ENCODE measurements around the gene TPPP2. TPM values are rescaled to one million over a fixed set of nuclear protein-coding genes. Genes with fewer than 3 reads are reported as not detected.

The TPPP2 gene
- total RNA-seq, 1 experiment from 2014 or later = not detected

DNA sequence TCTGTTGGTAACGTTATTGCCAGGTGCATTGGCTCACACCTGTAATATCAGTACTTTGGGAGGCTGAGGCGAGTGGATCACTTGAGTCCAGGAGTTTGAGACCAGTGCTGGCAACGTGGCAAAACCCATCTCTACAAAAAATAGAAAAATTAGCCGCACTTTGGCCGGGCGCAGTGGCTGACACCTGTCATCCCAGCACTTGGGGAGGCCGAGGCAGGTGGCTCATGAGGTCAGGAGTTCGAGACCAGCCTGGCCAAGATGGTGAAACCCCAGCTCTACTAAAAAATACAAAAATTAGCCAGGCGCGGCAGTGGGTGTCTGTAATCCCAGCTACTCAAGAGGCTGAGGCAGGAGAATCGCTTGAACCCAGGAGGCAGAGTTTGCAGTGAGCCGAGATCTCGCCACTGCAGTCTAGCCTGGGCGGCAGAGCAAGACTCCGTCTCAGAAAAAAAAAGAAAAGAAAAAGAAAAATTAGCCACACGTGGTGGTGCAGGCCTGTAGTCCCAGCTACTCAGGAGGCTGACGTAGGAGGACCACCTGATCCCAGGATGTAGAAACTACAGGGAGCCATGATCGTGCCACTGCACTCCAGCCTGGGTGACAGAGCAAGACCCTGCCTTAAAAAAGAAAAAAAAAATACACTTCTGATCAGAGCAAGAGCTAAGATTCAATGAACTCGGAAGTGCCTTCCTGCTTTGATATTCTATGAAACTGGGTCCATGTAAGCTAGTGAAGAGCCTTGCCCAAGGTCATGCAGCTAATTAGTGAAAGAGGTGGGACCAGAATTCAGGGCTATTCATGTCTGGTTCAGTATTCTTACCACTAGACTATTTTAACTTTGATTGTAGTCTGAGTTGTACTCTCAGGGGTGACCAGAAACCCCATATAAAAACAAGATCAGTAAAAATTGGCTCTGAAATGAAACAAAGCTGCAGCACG, 23.4 kb downstream of the TPPP2 start:
- intact Hi-C loops (cut with micrococcal nuclease; ENCODE audit: unreplicated experiment) (no loop called here), in situ Hi-C loops (cut with HindIII; ENCODE audit: low pct_unique_long_range_greater_than_20kb, low sequenced_read_pairs) (no loop called here)
- POLR2A ChIA-PET = no interaction called here
- TF ChIP-seq, protein P1, sequence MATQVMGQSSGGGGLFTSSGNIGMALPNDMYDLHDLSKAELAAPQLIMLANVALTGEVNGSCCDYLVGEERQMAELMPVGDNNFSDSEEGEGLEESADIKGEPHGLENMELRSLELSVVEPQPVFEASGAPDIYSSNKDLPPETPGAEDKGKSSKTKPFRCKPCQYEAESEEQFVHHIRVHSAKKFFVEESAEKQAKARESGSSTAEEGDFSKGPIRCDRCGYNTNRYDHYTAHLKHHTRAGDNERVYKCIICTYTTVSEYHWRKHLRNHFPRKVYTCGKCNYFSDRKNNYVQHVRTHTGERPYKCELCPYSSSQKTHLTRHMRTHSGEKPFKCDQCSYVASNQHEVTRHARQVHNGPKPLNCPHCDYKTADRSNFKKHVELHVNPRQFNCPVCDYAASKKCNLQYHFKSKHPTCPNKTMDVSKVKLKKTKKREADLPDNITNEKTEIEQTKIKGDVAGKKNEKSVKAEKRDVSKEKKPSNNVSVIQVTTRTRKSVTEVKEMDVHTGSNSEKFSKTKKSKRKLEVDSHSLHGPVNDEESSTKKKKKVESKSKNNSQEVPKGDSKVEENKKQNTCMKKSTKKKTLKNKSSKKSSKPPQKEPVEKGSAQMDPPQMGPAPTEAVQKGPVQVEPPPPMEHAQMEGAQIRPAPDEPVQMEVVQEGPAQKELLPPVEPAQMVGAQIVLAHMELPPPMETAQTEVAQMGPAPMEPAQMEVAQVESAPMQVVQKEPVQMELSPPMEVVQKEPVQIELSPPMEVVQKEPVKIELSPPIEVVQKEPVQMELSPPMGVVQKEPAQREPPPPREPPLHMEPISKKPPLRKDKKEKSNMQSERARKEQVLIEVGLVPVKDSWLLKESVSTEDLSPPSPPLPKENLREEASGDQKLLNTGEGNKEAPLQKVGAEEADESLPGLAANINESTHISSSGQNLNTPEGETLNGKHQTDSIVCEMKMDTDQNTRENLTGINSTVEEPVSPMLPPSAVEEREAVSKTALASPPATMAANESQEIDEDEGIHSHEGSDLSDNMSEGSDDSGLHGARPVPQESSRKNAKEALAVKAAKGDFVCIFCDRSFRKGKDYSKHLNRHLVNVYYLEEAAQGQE (IDR thresholded peaks at IDR 0.05; ENCODE audit: insufficient read depth in 1 of 2, low read depth in 2 of 2, low read length in 1 of 2) = no peak
- TF ChIP-seq POLR2AphosphoS5 (IDR thresholded peaks at IDR 0.05; ENCODE audit: low read depth, low read length) (no peak), SIN3A (IDR thresholded peaks at IDR 0.05; ENCODE audit: borderline replicate concordance, insufficient read depth, low read depth, low read length) (no peak), TCF7L2 (IDR thresholded peaks at IDR 0.05; ENCODE audit: low read depth, low read length) (no peak)
- TF ChIP-seq, protein P2, sequence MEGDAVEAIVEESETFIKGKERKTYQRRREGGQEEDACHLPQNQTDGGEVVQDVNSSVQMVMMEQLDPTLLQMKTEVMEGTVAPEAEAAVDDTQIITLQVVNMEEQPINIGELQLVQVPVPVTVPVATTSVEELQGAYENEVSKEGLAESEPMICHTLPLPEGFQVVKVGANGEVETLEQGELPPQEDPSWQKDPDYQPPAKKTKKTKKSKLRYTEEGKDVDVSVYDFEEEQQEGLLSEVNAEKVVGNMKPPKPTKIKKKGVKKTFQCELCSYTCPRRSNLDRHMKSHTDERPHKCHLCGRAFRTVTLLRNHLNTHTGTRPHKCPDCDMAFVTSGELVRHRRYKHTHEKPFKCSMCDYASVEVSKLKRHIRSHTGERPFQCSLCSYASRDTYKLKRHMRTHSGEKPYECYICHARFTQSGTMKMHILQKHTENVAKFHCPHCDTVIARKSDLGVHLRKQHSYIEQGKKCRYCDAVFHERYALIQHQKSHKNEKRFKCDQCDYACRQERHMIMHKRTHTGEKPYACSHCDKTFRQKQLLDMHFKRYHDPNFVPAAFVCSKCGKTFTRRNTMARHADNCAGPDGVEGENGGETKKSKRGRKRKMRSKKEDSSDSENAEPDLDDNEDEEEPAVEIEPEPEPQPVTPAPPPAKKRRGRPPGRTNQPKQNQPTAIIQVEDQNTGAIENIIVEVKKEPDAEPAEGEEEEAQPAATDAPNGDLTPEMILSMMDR (IDR thresholded peaks at IDR 0.05) = no peak
- no peak for DNase-seq (ENCODE audit: low read depth, low spot score)
- Histone ChIP-seq H3K4me3 (ENCODE audit: low read depth in 2 of 2, low read length in 2 of 2) (no peak overlapping the region), H3K36me3 (ENCODE audit: control insufficient read depth, insufficient read depth, low read length) (no peaks in the 10 kb centered on the region), H3K27me3 (ENCODE audit: control insufficient read depth, insufficient read depth, low read length) (no peaks in the 10 kb centered on the region), H3K27ac (ENCODE audit: low read length) (no peak overlapping the region), H3K4me1 (ENCODE audit: control insufficient read depth, insufficient read depth, low read length) (no peaks in the 10 kb centered on the region), H3K9me3 (ENCODE audit: control insufficient read depth, insufficient read depth, low read depth, low read length) (no peaks in the 10 kb centered on the region)
- CTCF ChIA-PET = interaction anchor here (0.6 kb wide), 1 partner anchor 32 kb away, joined by 4 read pairs; no protein-coding TSS in a partner anchor
- no TSS peak for BruUV-seq (replicated peaks)
- ATAC-seq = no peak

DNA sequence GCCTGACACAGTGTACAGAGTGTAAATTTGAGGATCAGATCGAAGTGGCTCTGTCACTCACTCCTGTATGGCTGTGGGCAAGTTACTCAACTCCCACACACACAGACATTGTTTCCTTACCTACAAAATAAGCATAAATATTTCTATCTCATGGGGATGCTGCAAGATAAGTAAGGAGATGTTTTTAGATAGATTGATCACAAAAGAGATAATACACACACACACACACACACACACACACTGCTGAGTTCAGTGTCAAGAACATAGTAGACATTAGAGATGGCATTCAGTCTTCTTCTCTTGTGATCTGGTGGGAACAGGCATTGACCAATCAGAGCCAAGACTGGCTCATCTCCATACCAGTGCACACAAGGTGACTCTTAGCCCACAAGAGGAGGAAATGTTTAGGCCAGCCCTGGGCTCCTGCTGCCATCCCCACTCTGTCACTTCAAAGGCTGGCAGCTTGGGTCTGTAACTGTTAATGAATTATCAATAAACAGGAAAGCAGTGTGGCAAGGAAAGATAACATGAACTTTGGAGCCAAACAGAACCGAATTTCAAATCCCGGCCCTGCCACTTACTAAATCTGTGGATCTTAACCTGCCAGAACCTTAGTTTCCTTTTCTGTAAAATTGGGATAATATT, 24.2 kb downstream of the TPPP2 start:
- POLR2A ChIA-PET = no interaction called here
- in situ Hi-C loops (cut with HindIII; ENCODE audit: low pct_unique_long_range_greater_than_20kb, low sequenced_read_pairs) = no loop called here
- H3K4me1 ChIP-seq (ENCODE audit: control insufficient read depth, insufficient read depth, low read length) = no peaks in the 10 kb centered on the region
- H3K36me3 ChIP-seq (ENCODE audit: control insufficient read depth, insufficient read depth, low read length) = no peaks in the 10 kb centered on the region
- no peaks in the 10 kb centered on the region for H3K27me3 ChIP-seq (ENCODE audit: control insufficient read depth, insufficient read depth, low read length)
- no peak overlapping the region for H3K27ac ChIP-seq (ENCODE audit: low read length)
- no TSS peak for BruUV-seq (replicated peaks)
- no peaks in the 10 kb centered on the region for H3K9me3 ChIP-seq (ENCODE audit: control insufficient read depth, insufficient read depth, low read depth, low read length)
- ATAC-seq = no peak
- TF ChIP-seq, protein P2 (IDR thresholded peaks at IDR 0.05) = no peak
- TF ChIP-seq SIN3A (IDR thresholded peaks at IDR 0.05; ENCODE audit: borderline replicate concordance, insufficient read depth, low read depth, low read length) (no peak), TCF7L2 (IDR thresholded peaks at IDR 0.05; ENCODE audit: low read depth, low read length) (no peak), POLR2AphosphoS5 (IDR thresholded peaks at IDR 0.05; ENCODE audit: low read depth, low read length) (no peak)
- TF ChIP-seq, protein P1 (IDR thresholded peaks at IDR 0.05; ENCODE audit: insufficient read depth in 1 of 2, low read depth in 2 of 2, low read length in 1 of 2) = no peak
- DNase-seq (ENCODE audit: low read depth, low spot score) = no peak
- H3K4me3 ChIP-seq (ENCODE audit: low read depth in 2 of 2, low read length in 2 of 2) = no peak overlapping the region
- intact Hi-C loops (cut with micrococcal nuclease; ENCODE audit: unreplicated experiment) = no loop called here
- CTCF ChIA-PET = interaction anchor here (0.6 kb wide), 1 partner anchor 33 kb away, joined by 4 read pairs; no protein-coding TSS in a partner anchor
